ENCODE measurements around the gene TRAF5.

DNA sequence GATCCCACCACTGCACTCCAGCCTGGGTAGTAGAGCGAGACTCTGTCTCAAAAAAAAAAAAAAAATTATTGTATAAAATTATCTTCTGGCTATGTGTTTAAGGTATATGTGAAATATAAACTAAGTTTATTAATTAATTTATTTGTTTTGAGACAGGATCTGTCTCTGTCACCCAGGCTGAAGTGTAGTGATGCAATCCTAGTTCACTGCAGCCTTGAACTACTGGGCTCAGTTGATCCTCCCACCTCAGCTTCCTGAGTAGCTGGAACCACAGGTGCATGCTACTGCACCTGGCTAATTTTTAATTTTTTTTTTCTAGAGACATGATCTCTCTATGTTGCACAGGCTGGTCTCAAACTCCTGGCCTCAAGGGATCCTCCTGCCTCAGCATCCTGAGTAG is 97.4 kb downstream of the TRAF5 start:
- no peak for TF ChIP-seq POLR2A (IDR thresholded peaks at IDR 0.05; ENCODE audit: low read depth, low read length)
- TF ChIP-seq, protein P1, sequence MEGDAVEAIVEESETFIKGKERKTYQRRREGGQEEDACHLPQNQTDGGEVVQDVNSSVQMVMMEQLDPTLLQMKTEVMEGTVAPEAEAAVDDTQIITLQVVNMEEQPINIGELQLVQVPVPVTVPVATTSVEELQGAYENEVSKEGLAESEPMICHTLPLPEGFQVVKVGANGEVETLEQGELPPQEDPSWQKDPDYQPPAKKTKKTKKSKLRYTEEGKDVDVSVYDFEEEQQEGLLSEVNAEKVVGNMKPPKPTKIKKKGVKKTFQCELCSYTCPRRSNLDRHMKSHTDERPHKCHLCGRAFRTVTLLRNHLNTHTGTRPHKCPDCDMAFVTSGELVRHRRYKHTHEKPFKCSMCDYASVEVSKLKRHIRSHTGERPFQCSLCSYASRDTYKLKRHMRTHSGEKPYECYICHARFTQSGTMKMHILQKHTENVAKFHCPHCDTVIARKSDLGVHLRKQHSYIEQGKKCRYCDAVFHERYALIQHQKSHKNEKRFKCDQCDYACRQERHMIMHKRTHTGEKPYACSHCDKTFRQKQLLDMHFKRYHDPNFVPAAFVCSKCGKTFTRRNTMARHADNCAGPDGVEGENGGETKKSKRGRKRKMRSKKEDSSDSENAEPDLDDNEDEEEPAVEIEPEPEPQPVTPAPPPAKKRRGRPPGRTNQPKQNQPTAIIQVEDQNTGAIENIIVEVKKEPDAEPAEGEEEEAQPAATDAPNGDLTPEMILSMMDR (IDR thresholded peaks at IDR 0.05; ENCODE audit: extremely low read depth in 1 of 2, insufficient read depth in 1 of 2, low read depth in 1 of 2, low read length in 2 of 2): no peak
- no peak for TF ChIP-seq POLR2AphosphoS5 (IDR thresholded peaks at IDR 0.05; ENCODE audit: insufficient read depth, low read depth, low read length)
- no peak for TF ChIP-seq EZH2 (IDR thresholded peaks at IDR 0.05; ENCODE audit: borderline replicate concordance, low read depth, low read length, severe bottlenecking)
- no peak for TF ChIP-seq MYC (IDR thresholded peaks at IDR 0.05; ENCODE audit: low read depth, low read length)
- TF ChIP-seq, protein P2, sequence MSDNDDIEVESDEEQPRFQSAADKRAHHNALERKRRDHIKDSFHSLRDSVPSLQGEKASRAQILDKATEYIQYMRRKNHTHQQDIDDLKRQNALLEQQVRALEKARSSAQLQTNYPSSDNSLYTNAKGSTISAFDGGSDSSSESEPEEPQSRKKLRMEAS (IDR thresholded peaks at IDR 0.05; ENCODE audit: insufficient read depth, insufficient read length): no peak
- no peak for TF ChIP-seq FOS (IDR thresholded peaks at IDR 0.05; ENCODE audit: borderline replicate concordance, insufficient read depth, low read length)

All from endothelial cell of umbilical vein (primary cell).